HepG2 (cell line): Measurements from ENCODE around the gene C19orf33. TPM values are rescaled to one million over a fixed set of nuclear protein-coding genes. Genes with fewer than 3 reads are reported as not detected.

Experiments used
- ATAC-seq: fragments of 200-7000 bp; cut with Tn5 transposase; 3 replicates; pipeline ENCODE4 v1.9.1; 2020; ENCODE audit warnings: mild to moderate bottlenecking, moderate library complexity
- BruUV-seq: library from RNA; stranded (reverse); fragments of 400-500 nt; replicated peaks from 2 replicates; lab custom pipeline; 2021; lab: Mats Ljungman, UMichigan
- CTCF ChIA-PET: fragments of 300-600 bp; formaldehyde crosslinking; extraction: SDS; loops from one replicate; lab custom pipeline; 2021; ENCODE audit warnings: low total read pairs, inconsistent platforms, low intra/inter-chr PET ratio; lab: Yijun Ruan, JAX
- POLR2A ChIA-PET: fragments of 350-600 bp; sonication (Branson Sonifier 250); formaldehyde crosslinking; loops from one replicate; lab custom pipeline; 2020; ENCODE audit warnings: antibody characterized with exemption, inconsistent platforms; lab: Yijun Ruan, JAX
- DNase-seq: peaks from one replicate; pipeline ENCODE4 v3.0.0-alpha.2; 2015; ENCODE audit warnings: low spot score
- FAIRE-seq: peaks from 3 replicates; lab custom pipeline; 2011; peaks lifted over from hg19 to GRCh38; lab: Jason Lieb, UNC
- H2AFZ ChIP-seq: one replicate; pipeline ENCODE4 v1.6.1; 2011; ENCODE audit warnings: low read length, inconsistent platforms
- H3K27ac ChIP-seq: fragments of 300-600 bp; 3 replicates; pipeline ENCODE4 v1.8.0; 2011; ENCODE audit warnings: mixed run types, mild to moderate bottlenecking, mixed read lengths, low read length, inconsistent platforms; ENCODE audit not compliant: insufficient read depth; ENCODE audit errors: extremely low read length
- H3K27me3 ChIP-seq, 2 experiments: fragments of 200-600 bp in 1 of 2; 2 replicates in 1 of 2; 3 replicates in 1 of 2; pipeline versions ENCODE4 v1.6.0 to v1.8.0; 2011; ENCODE audit warnings: low read length in 2 of 2, mild to moderate bottlenecking in 2 of 2, moderate library complexity in 2 of 2, inconsistent platforms in 1 of 2; ENCODE audit not compliant: insufficient read depth in 2 of 2, control insufficient read depth in 1 of 2
- H3K36me3 ChIP-seq, 2 experiments: fragments of 200-600 bp in 1 of 2; replicated peaks in 1 of 2; 2 replicates in 1 of 2; 3 replicates in 1 of 2; pipeline versions ENCODE4 v1.5.1 to v1.8.0; 2011; ENCODE audit warnings: low read length in 2 of 2, inconsistent platforms in 1 of 2; ENCODE audit not compliant: insufficient read depth in 2 of 2, control insufficient read depth in 1 of 2
- H3K4me1 ChIP-seq: 2 replicates; pipeline ENCODE4 v1.5.1; 2012; ENCODE audit warnings: low read length, inconsistent platforms; ENCODE audit not compliant: insufficient read depth
- H3K4me2 ChIP-seq: 2 replicates; pipeline ENCODE4 v1.6.0; 2011; ENCODE audit warnings: low read depth, low read length, inconsistent platforms
- H3K4me3 ChIP-seq, 3 experiments: fragments of 200-600 bp in 1 of 3; sonication (generic), shearing (Covaris generic) in 1 of 3; replicated peaks in 1 of 3; 2 replicates each; pipeline ENCODE4 v1.5.1; 2011 to 2016; ENCODE audit warnings: low read length in 3 of 3, inconsistent platforms in 2 of 3, low read depth in 2 of 3, mild to moderate bottlenecking in 2 of 3, control low read depth in 1 of 3, mixed read lengths in 1 of 3; ENCODE audit not compliant: insufficient read depth in 1 of 3
- H3K79me2 ChIP-seq: one replicate; pipeline ENCODE4 v1.6.1; 2011; ENCODE audit warnings: low read length, inconsistent platforms; ENCODE audit not compliant: insufficient read depth
- H3K9ac ChIP-seq: 2 replicates; pipeline ENCODE4 v1.6.0; 2011; ENCODE audit warnings: mild to moderate bottlenecking, low read depth, low read length, inconsistent platforms; ENCODE audit not compliant: insufficient read depth
- H3K9me3 ChIP-seq: 2 replicates; pipeline ENCODE4 v1.5.1; 2012; ENCODE audit warnings: mild to moderate bottlenecking, low read length
- H4K20me1 ChIP-seq: 2 replicates; pipeline ENCODE4 v1.6.0; 2011; ENCODE audit warnings: inconsistent platforms, mild to moderate bottlenecking, low read length, moderate library complexity; ENCODE audit not compliant: insufficient read depth
- ATF7-NPFF ChIP-seq: sonication (generic); formaldehyde crosslinking; IDR thresholded peaks from 2 replicates; pipeline ENCODE4 v1.8.1; 2023; ENCODE audit warnings: mild to moderate bottlenecking, low read depth, missing genetic modification reagents, moderate library complexity
- ERF ChIP-seq: IDR thresholded peaks from 2 replicates; pipeline ENCODE4 v1.6.1; 2018; ENCODE audit warnings: missing biosample characterization, missing genetic modification reagents
- FOSL2 ChIP-seq: sonication (generic); formaldehyde crosslinking; IDR thresholded peaks from 2 replicates; pipeline ENCODE4 v1.4.0; 2020; ENCODE audit warnings: missing genetic modification reagents
- GABPA ChIP-seq, 2 experiments: IDR thresholded peaks; 2 replicates each; pipeline ENCODE4 v1.6.1; 2011 to 2016; ENCODE audit warnings: low read depth in 2 of 2, low read length in 1 of 2, missing biosample characterization in 1 of 2, missing genetic modification characterization in 1 of 2
- HNRNPLL ChIP-seq: fragments of 200-400 bp; formaldehyde crosslinking; IDR thresholded peaks from 2 replicates; pipeline ENCODE4 v1.6.1; 2017; ENCODE audit warnings: mild to moderate bottlenecking, low read depth, low read length; ENCODE audit not compliant: poor library complexity, severe bottlenecking
- HOXA3 ChIP-seq: sonication (generic); formaldehyde crosslinking; IDR thresholded peaks from 2 replicates; pipeline ENCODE4 v1.5.0; 2020; ENCODE audit warnings: missing genetic modification reagents
- KMT2B ChIP-seq: IDR thresholded peaks from 2 replicates; pipeline ENCODE4 v1.6.1; 2016; ENCODE audit warnings: missing genetic modification reagents, missing compliant biosample characterization
- MIXL1 ChIP-seq: IDR thresholded peaks from 2 replicates; pipeline ENCODE4 v1.6.1; 2016
- MXD3 ChIP-seq: IDR thresholded peaks from 2 replicates; pipeline ENCODE4 v1.6.1; 2016; ENCODE audit warnings: mild to moderate bottlenecking, missing biosample characterization, missing genetic modification reagents
- SP5 ChIP-seq: IDR thresholded peaks from 2 replicates; pipeline ENCODE4 v1.6.1; 2016; ENCODE audit warnings: low read depth, borderline replicate concordance
- TFAP4 ChIP-seq: sonication (generic); IDR thresholded peaks from 2 replicates; pipeline ENCODE4 v1.6.1; 2016; ENCODE audit warnings: low read depth, borderline replicate concordance
- ZBTB38 ChIP-seq: sonication (generic); formaldehyde crosslinking; IDR thresholded peaks from 2 replicates; pipeline ENCODE4 v1.5.1; 2020; ENCODE audit warnings: mild to moderate bottlenecking, missing genetic modification reagents
- ZC3H13 ChIP-seq: sonication (generic); formaldehyde crosslinking; IDR thresholded peaks from 2 replicates; pipeline ENCODE4 v1.8.1; 2023; ENCODE audit warnings: mild to moderate bottlenecking, missing genetic modification reagents, moderate library complexity
- ZNF24 ChIP-seq: fragments of 450-650 bp; IDR thresholded peaks from 2 replicates; pipeline ENCODE4 v1.6.1; 2017; ENCODE audit warnings: antibody characterized with exemption, mild to moderate bottlenecking
- ZNF503 ChIP-seq: sonication (generic); formaldehyde crosslinking; IDR thresholded peaks from 2 replicates; pipeline ENCODE4 v1.4.0; 2020; ENCODE audit warnings: missing genetic modification reagents
- ZNF781 ChIP-seq: sonication (generic); formaldehyde crosslinking; IDR thresholded peaks from 2 replicates; pipeline ENCODE4 v1.5.1; 2020; ENCODE audit warnings: borderline replicate concordance, mild to moderate bottlenecking, missing genetic modification reagents; ENCODE audit errors: not compliant biosample characterization
- ZNF841 ChIP-seq: sonication (generic); formaldehyde crosslinking; IDR thresholded peaks from 2 replicates; pipeline ENCODE4 v1.8.1; 2023; ENCODE audit warnings: missing genetic modification reagents, borderline replicate concordance
- ZNF878 ChIP-seq: sonication (generic); formaldehyde crosslinking; IDR thresholded peaks from 2 replicates; pipeline ENCODE4 v1.8.1; 2023; ENCODE audit warnings: mild to moderate bottlenecking, missing genetic modification reagents, moderate library complexity
- WGBS: methylation state at CpG from one replicate; pipeline ENCODE4 v1.1.6; 2017; ENCODE audit warnings: low lambda C conversion rate; 5-methylcytosine and 5-hydroxymethylcytosine counted together
- in situ Hi-C: cut with HindIII; loops from 2 replicates; pipeline ENCODE4 v1.10.0; 2017; ENCODE audit warnings: low pct_unique_long_range_greater_than_20kb; ENCODE audit not compliant: extremely low pct_ligation_motif_present
- intact Hi-C: fragments of 100-400 bp; cut with micrococcal nuclease; formaldehyde crosslinking; loops from one replicate; pipeline ENCODE4 v1.10.0; 2022; ENCODE audit not compliant: unreplicated experiment
- polyA plus RNA-seq, 8 experiments: library from polyadenylated mRNA; depleted of rRNA in 3 of 8; stranded (reverse) in 7 of 8; unstranded in 1 of 8; fragments of >200 nt; fragmentation: Illumina TruSeq in 4 of 8; extraction: Trizol in 4 of 8; gene quantifications; 2 replicates each; pipeline versions ENCODE4 v1.2.1 to v1.2.3, GENCODE V29; 2011 to 2016; ENCODE audit warnings: low read depth in 4 of 8, missing spikeins in 1 of 8, mixed read lengths in 1 of 8; ENCODE audit not compliant: insufficient read depth in 1 of 8
- total RNA-seq, 5 experiments: library from RNA; depleted of rRNA; stranded (reverse); fragments of >200 nt; fragmentation: Illumina TruSeq; extraction: Trizol; gene quantifications; 2 replicates each; pipeline ENCODE4 v1.2.3, GENCODE V29; 2016; ENCODE audit warnings: low read depth in 1 of 5
- TF ChIP-seq, protein P1 (sequence below): sonication (generic); formaldehyde crosslinking; IDR thresholded peaks from 2 replicates; pipeline ENCODE4 v1.8.0; 2023; ENCODE audit warnings: mild to moderate bottlenecking, missing genetic modification reagents

The C19orf33 gene
- total and polyA plus RNA-seq, 2 of the 13 experiments (the other 11 are each of a cell fraction or from before 2014, with no cell fraction given) = 2.5 to 3.3 TPM

DNA sequence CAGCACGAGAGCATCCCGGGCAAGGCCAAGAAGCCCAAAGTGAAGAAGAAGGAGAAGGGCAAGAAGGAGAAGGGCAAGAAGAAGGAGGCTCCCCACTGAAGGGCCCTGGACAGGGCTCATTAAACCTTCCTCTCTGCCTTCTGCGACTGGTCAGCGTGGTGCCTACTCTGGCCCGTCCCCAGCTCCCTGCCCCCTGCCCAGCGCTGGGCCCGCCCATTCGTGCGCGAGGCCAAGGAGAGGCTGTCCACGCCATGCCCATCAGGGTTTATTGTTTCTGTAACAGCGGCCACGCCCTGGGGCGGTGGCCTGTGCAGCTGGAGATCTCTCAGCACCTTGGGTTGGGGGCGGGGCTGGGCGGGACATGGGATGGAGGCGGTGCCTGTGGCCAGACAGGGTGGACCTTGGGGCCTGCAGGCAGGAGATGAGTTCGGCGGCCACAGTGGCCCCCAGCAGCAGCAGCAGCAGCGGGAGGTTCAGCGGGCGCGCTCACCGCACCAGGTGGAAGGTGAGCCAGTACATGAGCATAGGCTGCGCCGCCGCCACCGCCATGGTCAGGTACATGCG, 897 bp downstream of the C19orf33 start:
- peaks cover 35% of the 10 kb centered on the region for H3K4me1 ChIP-seq
- ATAC-seq (peak; percentile 64), FAIRE-seq (no peak), DNase-seq (peak; percentile 76)
- CTCF ChIA-PET = no interaction called here
- BruUV-seq = no TSS peak
- no peaks in the 10 kb centered on the region for H4K20me1 ChIP-seq
- no peaks in the 10 kb centered on the region for H3K27me3 ChIP-seq
- peak overlapping the region; percentile 58 for H3K27ac ChIP-seq
- no peaks in the 10 kb centered on the region for H3K79me2 ChIP-seq
- no peaks in the 10 kb centered on the region for H3K9me3 ChIP-seq
- intact Hi-C loops = no loop called here
- POLR2A ChIA-PET = interaction anchor here (1.1 to 1.9 kb wide), 4 partner anchors 12 to 69 kb away, joined by 3 to 11 read pairs (median 4); partner anchors contain the start of gene PSMD8
- H3K4me3 ChIP-seq = peak overlapping the region in 2 of 3 experiments; percentile 26 to 60; a peak in 3 of 6 replicates
- no peak overlapping the region for H3K9ac ChIP-seq
- H2AFZ ChIP-seq = no peak overlapping the region
- peak overlapping the region; percentile 66 for H3K4me2 ChIP-seq
- WGBS = 30% methylated on average over 6 of the region's 29 CpGs
- H3K36me3 ChIP-seq = peaks cover 3 to 6% of the 10 kb centered on the region in 2 experiments; a peak in 3 of 5 replicates
- in situ Hi-C loops = no loop called here
- TF ChIP-seq HOXA3 (CRISPR knock-in tag) (0 out of 2 replicates have a peak, but pooled peaks have one; percentile 53), ZNF878 (no peak), HNRNPLL (peak; percentile 73), KMT2B (CRISPR knock-in tag) (no peak), ATF7-NPFF (peak; percentile 44; the same call in 1 of the 2 replicates), MIXL1 (CRISPR knock-in tag) (no peak), MXD3 (CRISPR knock-in tag) (no peak), ERF (CRISPR knock-in tag) (no peak), TFAP4 (peak; percentile 64; the same call in 1 of the 2 replicates), ZBTB38 (peak; percentile 82), ZNF781 (CRISPR knock-in tag) (no peak), ZNF503 (CRISPR knock-in tag) (no peak), SP5 (CRISPR knock-in tag) (peak; percentile 39; the same call in 1 of the 2 replicates), ZNF841 (CRISPR knock-in tag) (no peak), ZNF24 (no peak), ZC3H13 (CRISPR knock-in tag) (no peak), FOSL2 (peak; percentile 26; the same call in 1 of the 2 replicates), GABPA (IDR thresholded peaks at IDR 0.05; ENCODE audit: low read depth, low read length) (no peak), GABPA (CRISPR knock-in tag; IDR thresholded peaks at IDR 0.05; ENCODE audit: low read depth) (no peak)
- TF ChIP-seq, protein P1, sequence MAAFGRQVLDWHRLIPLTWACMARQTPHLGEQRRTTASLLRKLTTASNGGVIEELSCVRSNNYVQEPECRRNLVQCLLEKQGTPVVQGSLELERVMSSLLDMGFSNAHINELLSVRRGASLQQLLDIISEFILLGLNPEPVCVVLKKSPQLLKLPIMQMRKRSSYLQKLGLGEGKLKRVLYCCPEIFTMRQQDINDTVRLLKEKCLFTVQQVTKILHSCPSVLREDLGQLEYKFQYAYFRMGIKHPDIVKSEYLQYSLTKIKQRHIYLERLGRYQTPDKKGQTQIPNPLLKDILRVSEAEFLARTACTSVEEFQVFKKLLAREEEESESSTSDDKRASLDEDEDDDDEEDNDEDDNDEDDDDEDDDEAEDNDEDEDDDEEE (CRISPR knock-in tag) = no peak
